K562 (cell line): Measurements from ENCODE around the gene PTPN20.

ENCODE experiments used
- E2F4 ChIP-seq: sonication (generic); formaldehyde crosslinking; IDR thresholded peaks from 2 replicates; pipeline ENCODE4 v1.8.0; 2022; ENCODE audit warnings: mild to moderate bottlenecking, low read depth, missing genetic modification reagents
- EZH2 ChIP-seq: IDR thresholded peaks from 2 replicates; pipeline ENCODE4 v1.6.1; 2012; ENCODE audit warnings: low read depth, mild to moderate bottlenecking, inconsistent platforms, low read length, borderline replicate concordance
- FOXM1 ChIP-seq, 2 experiments: fragments of 450-650 bp in 1 of 2; sonication (generic) in 1 of 2; formaldehyde crosslinking in 1 of 2; IDR thresholded peaks; 2 replicates each; pipeline versions ENCODE4 v1.6.1 to v1.9.0; 2017 to 2022; ENCODE audit warnings: low read depth in 2 of 2, mild to moderate bottlenecking in 2 of 2, missing genetic modification reagents in 1 of 2, moderate library complexity in 1 of 2
- GTF2F1 ChIP-seq: IDR thresholded peaks from 2 replicates; pipeline ENCODE4 v1.6.1; 2011; ENCODE audit warnings: low read depth, low read length, improper control_type of control experiment
- HBP1 ChIP-seq: fragments of 450-650 bp; formaldehyde crosslinking; IDR thresholded peaks from 2 replicates; pipeline ENCODE4 v1.4.0; 2022; ENCODE audit warnings: missing genetic modification characterization
- HCFC1 ChIP-seq: IDR thresholded peaks from 2 replicates; pipeline ENCODE4 v1.6.1; 2012; ENCODE audit warnings: low read depth, low read length, improper control_type of control experiment
- HSF4 ChIP-seq: fragments of 250-450 bp; sonication (Bioruptor Pico); IDR thresholded peaks from 2 replicates; pipeline ENCODE4 v2.1.2; 2022; ENCODE audit warnings: mild to moderate bottlenecking, moderate library complexity, borderline replicate concordance
- NCOA2 ChIP-seq, 2 experiments: fragments of 450-650 bp; IDR thresholded peaks; 2 replicates each; pipeline ENCODE4 v1.6.1; 2018; ENCODE audit warnings: mild to moderate bottlenecking in 2 of 2, moderate library complexity in 1 of 2; ENCODE audit not compliant: partially characterized antibody in 2 of 2
- POLR2A ChIP-seq: fragments of 450-650 bp; conservative IDR thresholded peaks from 2 replicates; pipeline ENCODE4 v1.6.1; 2016
- STAT5B ChIP-seq: fragments of 250-450 bp; sonication (Bioruptor Pico); IDR thresholded peaks from 2 replicates; pipeline ENCODE4 v1.8.0; 2021; ENCODE audit warnings: mild to moderate bottlenecking, inconsistent platforms
- TAF1 ChIP-seq: IDR thresholded peaks from 2 replicates; pipeline ENCODE4 v1.6.1; 2011; ENCODE audit warnings: mild to moderate bottlenecking, low read length, moderate library complexity; ENCODE audit not compliant: insufficient read depth, control insufficient read depth, severe bottlenecking; ENCODE audit errors: extremely low read depth
- TCF7 ChIP-seq: sonication (generic); IDR thresholded peaks from 2 replicates; pipeline ENCODE4 v1.6.1; 2016; ENCODE audit warnings: antibody characterized with exemption, borderline replicate concordance
- USF2 ChIP-seq: sonication (generic); formaldehyde crosslinking; IDR thresholded peaks from 2 replicates; pipeline ENCODE4 v1.5.0; 2020; ENCODE audit warnings: missing genetic modification reagents
- ZFX ChIP-seq: sonication (generic); formaldehyde crosslinking; IDR thresholded peaks from 2 replicates; pipeline ENCODE4 v1.8.0; 2022; ENCODE audit warnings: mild to moderate bottlenecking, missing genetic modification reagents, moderate library complexity

- no peak for TF ChIP-seq HBP1 (CRISPR knock-in tag)
- TF ChIP-seq USF2 (CRISPR knock-in tag) = no peak
- no peak for TF ChIP-seq EZH2
- TF ChIP-seq ZFX (CRISPR knock-in tag) = no peak
- no peak for TF ChIP-seq E2F4 (CRISPR knock-in tag)
- TF ChIP-seq TAF1 = no peak
- no peak for TF ChIP-seq HCFC1
- no peak for TF ChIP-seq GTF2F1
- TF ChIP-seq FOXM1 (IDR thresholded peaks at IDR 0.05; ENCODE audit: low read depth) = no peak
- TF ChIP-seq FOXM1 (CRISPR knock-in tag; IDR thresholded peaks at IDR 0.05; ENCODE audit: low read depth) = no peak
- TF ChIP-seq HSF4 (CRISPR knock-in tag) = no peak
- no peak for TF ChIP-seq TCF7
- TF ChIP-seq STAT5B (CRISPR knock-in tag) = no peak
- TF ChIP-seq POLR2A = no peak
- no peak for TF ChIP-seq NCOA2 (IDR thresholded peaks at IDR 0.05; ENCODE audit: partially characterized antibody in 2 of 2)
Measured at GRCh38 chr10:46998192-46998591, 87.0 kb downstream of the PTPN20 start.
